HPDE6-E6E7 (cell line): ENCODE data around the gene RNF220.

Experiments
- DNase-seq: peaks from one replicate; pipeline ENCODE4 v3.0.0; 2011; ENCODE audit warnings: missing footprints; ENCODE audit errors: extremely low spot score

Gene RNF220

GRCh38 chr1:44523593-44524591 lies 118.8 kb downstream of the RNF220 start:
- no peak for DNase-seq

- no peak for DNase-seq
Observed at GRCh38 chr1:44524655-44525500, 119.8 kb downstream of the RNF220 start.

GRCh38 chr1:44526295-44527073 lies 121.4 kb downstream of the RNF220 start:
- no peak for DNase-seq

- no peak for DNase-seq
Observed at GRCh38 chr1:44531785-44532566, 126.9 kb downstream of the RNF220 start.

GRCh38 chr1:44532567-44532944 lies 127.5 kb downstream of the RNF220 start:
- DNase-seq = no peak

- no peak for DNase-seq
Observed at GRCh38 chr1:44534771-44535170, 129.7 kb downstream of the RNF220 start.

- no peak for DNase-seq
Observed at GRCh38 chr1:44536357-44537209, 131.5 kb downstream of the RNF220 start.

- no peak for DNase-seq
Observed at GRCh38 chr1:44537538-44537937, 132.5 kb downstream of the RNF220 start.

GRCh38 chr1:44537956-44538355 lies 132.9 kb downstream of the RNF220 start:
- no peak for DNase-seq

- no peak for DNase-seq
Observed at GRCh38 chr1:44539991-44540730, 135.1 kb downstream of the RNF220 start.

- DNase-seq = no peak
Observed at GRCh38 chr1:44542420-44543063, 137.5 kb downstream of the RNF220 start.

- DNase-seq = no peak
Observed at GRCh38 chr1:44543064-44543744, 138.1 kb downstream of the RNF220 start.

- no peak for DNase-seq
Observed at GRCh38 chr1:44543786-44544185, 138.7 kb downstream of the RNF220 start.

GRCh38 chr1:44544960-44545359 lies 139.9 kb downstream of the RNF220 start:
- DNase-seq = no peak

GRCh38 chr1:44545961-44546360 lies 140.9 kb downstream of the RNF220 start:
- DNase-seq = peak; percentile 83

- DNase-seq = no peak
Observed at GRCh38 chr1:44546403-44547053, 141.5 kb downstream of the RNF220 start.

- no peak for DNase-seq
Observed at GRCh38 chr1:44547361-44547760, 142.3 kb downstream of the RNF220 start.

GRCh38 chr1:44547837-44548236 lies 142.8 kb downstream of the RNF220 start:
- DNase-seq = no peak
